Ovary (tissue), 3 donors: Measurements from ENCODE around the gene OR10C1.

Experiments
- CTCF ChIP-seq, 3 donors: fragments of 450-650 bp in 2 of 3; fragments of 200-600 bp in 1 of 3; IDR thresholded peaks; one replicate each; pipeline versions ENCODE4 v1.5.1 to v1.8.0; 2016 to 2022; ENCODE audit warnings: antibody characterized with exemption in 3 of 3, mild to moderate bottlenecking in 1 of 3
- POLR2A ChIP-seq: fragments of 450-650 bp; IDR thresholded peaks from one replicate; pipeline ENCODE4 v1.6.1; 2017; ENCODE audit warnings: antibody characterized with exemption, mild to moderate bottlenecking, moderate library complexity
- donor health status: DM: no; HTN: no; CAD: no.

- no peak for TF ChIP-seq POLR2A
- TF ChIP-seq CTCF (IDR thresholded peaks at IDR 0.05): no peak
Measured at GRCh38 chr6:29403801-29404200, 35.3 kb upstream of the OR10C1 start.
